Gastrocnemius medialis (tissue), 4 donors: ENCODE data around the gene BCAP31.

Source experiments
- POLR2A ChIP-seq, 2 donors: fragments of 450-650 bp; IDR thresholded peaks; one replicate each; pipeline ENCODE4 v1.6.1; 2017; ENCODE audit warnings: antibody characterized with exemption in 2 of 2, mild to moderate bottlenecking in 2 of 2, moderate library complexity in 2 of 2
- TF ChIP-seq, protein P1 (sequence below), 5 experiments: fragments of 450-650 bp in 3 of 5; fragments of 200-600 bp in 2 of 5; sonication (generic) in 2 of 5; IDR thresholded peaks in 4 of 5; conservative IDR thresholded peaks in 1 of 5; 1 replicate in 4 of 5; 2 replicates in 1 of 5; pipeline ENCODE4 v1.5.1; 2016 to 2019; ENCODE audit warnings: antibody characterized with exemption in 5 of 5, mild to moderate bottlenecking in 3 of 5, moderate library complexity in 3 of 5

DNA sequence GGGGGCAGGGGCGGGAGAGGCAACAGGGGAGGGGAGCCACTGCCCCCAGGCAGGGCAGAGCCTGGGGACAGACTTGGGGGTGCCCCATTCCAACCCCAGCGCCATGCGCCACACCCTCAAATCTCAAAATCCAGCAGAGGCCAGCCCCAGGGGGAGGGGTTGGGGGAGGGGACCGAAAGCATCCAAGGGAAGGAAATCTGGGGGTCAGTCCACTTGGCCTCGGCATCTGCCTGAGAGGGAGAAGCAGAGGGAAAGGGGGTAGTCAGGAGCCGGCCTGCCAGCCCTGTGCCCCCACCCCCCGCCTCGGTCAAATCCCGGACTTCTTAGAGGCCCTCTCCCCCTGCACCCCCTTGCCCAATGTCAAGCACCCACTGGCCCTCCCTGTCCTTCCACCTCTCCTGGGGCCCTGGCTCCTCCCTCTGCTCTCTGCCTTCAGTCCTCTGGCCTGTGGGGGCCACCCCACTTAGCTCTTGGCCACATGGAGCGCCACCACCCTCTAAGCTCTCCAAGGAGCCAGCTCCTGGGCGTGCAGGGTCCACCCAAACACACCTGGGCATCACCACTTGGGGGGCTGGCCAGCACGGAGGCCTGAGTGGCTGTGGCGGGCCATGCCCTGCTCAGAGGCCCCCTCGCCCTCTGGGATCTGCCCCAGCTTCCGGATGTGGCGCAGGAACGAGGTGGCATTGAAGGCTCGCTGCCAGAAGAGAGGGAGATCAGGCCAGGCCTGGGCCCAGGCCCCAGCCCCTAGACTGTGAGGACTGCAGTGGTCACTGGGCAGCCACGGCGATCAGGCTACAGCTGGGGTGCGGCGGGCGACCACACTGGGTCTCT, 54.1 kb downstream of the BCAP31 start:
- TF ChIP-seq, protein P1, sequence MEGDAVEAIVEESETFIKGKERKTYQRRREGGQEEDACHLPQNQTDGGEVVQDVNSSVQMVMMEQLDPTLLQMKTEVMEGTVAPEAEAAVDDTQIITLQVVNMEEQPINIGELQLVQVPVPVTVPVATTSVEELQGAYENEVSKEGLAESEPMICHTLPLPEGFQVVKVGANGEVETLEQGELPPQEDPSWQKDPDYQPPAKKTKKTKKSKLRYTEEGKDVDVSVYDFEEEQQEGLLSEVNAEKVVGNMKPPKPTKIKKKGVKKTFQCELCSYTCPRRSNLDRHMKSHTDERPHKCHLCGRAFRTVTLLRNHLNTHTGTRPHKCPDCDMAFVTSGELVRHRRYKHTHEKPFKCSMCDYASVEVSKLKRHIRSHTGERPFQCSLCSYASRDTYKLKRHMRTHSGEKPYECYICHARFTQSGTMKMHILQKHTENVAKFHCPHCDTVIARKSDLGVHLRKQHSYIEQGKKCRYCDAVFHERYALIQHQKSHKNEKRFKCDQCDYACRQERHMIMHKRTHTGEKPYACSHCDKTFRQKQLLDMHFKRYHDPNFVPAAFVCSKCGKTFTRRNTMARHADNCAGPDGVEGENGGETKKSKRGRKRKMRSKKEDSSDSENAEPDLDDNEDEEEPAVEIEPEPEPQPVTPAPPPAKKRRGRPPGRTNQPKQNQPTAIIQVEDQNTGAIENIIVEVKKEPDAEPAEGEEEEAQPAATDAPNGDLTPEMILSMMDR (IDR thresholded peaks at IDR 0.05 in 4 of 5, conservative IDR thresholded peaks at IDR 0.05 in 1 of 5) = no peak
- no peak for TF ChIP-seq POLR2A (IDR thresholded peaks at IDR 0.05)
